ENCODE results near the gene DPYSL5.

The DPYSL5 gene

DNA sequence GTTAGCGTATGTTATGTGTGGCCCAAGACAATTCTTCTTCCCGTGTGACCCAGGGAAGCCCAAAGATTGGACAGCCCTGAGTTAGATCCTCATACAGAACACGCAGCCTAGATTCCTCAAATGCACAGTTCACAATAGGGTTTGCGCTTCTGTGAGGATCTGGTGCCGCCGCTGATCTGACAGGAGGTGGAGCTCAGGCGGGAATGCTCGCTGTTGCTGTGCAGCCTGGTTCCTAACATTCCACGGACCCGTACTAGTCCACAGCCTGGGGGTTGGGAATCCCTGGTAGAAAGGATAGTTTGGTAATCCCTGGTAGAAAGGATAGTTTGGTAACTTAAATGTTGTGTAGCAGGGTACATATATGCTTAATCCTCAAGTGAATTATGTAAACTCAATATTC is 149.5 kb downstream of the DPYSL5 start:
- no peak for DNase-seq

DNA sequence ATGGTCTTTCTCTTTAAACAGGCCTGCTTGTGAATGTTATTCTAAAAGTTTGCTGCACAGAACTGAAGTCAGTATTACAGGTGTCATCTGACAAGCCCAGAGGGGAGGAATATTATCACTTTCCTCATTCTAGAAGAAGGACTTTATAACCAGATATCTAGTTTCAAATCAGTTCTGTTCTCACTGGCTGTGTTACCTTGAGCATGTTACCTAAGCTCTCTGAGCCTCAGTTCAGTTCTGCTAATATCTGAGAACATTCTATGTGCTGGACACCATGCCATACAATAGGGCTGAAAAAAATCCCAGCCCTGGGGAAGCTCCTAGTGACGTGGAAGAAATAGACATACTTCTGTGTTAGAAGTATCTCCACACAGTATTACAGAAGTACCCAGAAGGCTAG is 150.4 kb downstream of the DPYSL5 start:
- DNase-seq: no peak

Data from NCI-H2107 (cell line).